Panc1 (cell line): Measurements from ENCODE around the gene COX6A1. TPM values are rescaled to one million over a fixed set of nuclear protein-coding genes. Genes with fewer than 3 reads are reported as not detected.

Source experiments
- ATAC-seq: fragments of 200-7000 bp; cut with Tn5 transposase; 2 replicates; pipeline ENCODE4 v1.9.1; 2020; ENCODE audit warnings: mild to moderate bottlenecking, moderate library complexity
- BruUV-seq: library from RNA; stranded (reverse); fragments of 400-500 nt; replicated peaks from 2 replicates; lab custom pipeline; 2021; lab: Mats Ljungman, UMichigan
- CTCF ChIA-PET: fragments of 300-600 bp; sonication (Branson Sonifier 250); formaldehyde crosslinking; loops from one replicate; lab custom pipeline; 2022; ENCODE audit warnings: antibody characterized with exemption; lab: Charles Lee
- POLR2A ChIA-PET: fragments of 300-600 bp; sonication (Branson Sonifier 250); formaldehyde crosslinking; loops from one replicate; lab custom pipeline; 2022; ENCODE audit warnings: antibody characterized with exemption; lab: Charles Lee
- DNase-seq: peaks from one replicate; pipeline ENCODE4 v3.0.0-alpha.2; 2010; ENCODE audit warnings: low read depth, low spot score
- H3K27ac ChIP-seq: 2 replicates; pipeline ENCODE4 v1.5.1; 2011; ENCODE audit warnings: mild to moderate bottlenecking, low read length, inconsistent platforms
- H3K27me3 ChIP-seq: fragments of 200-500 bp; sonication (Bioruptor generic); 2 replicates; pipeline ENCODE4 v1.6.0; 2014; ENCODE audit warnings: low read length, inconsistent platforms; ENCODE audit not compliant: control insufficient read depth, insufficient read depth
- H3K36me3 ChIP-seq: fragments of 200-500 bp; sonication (Bioruptor generic); 2 replicates; pipeline ENCODE4 v1.5.1; 2014; ENCODE audit warnings: inconsistent platforms, mild to moderate bottlenecking, low read length, moderate library complexity; ENCODE audit not compliant: control insufficient read depth, insufficient read depth
- H3K4me1 ChIP-seq: 2 replicates; pipeline ENCODE4 v1.5.1; 2011; ENCODE audit warnings: inconsistent platforms, mild to moderate bottlenecking, low read length, moderate library complexity; ENCODE audit not compliant: control insufficient read depth, insufficient read depth
- H3K4me3 ChIP-seq, 2 experiments: 2 replicates each; pipeline ENCODE4 v1.5.1; 2011 to 2012; ENCODE audit warnings: low read depth in 2 of 2, low read length in 2 of 2, mild to moderate bottlenecking in 2 of 2, inconsistent platforms in 1 of 2, moderate library complexity in 1 of 2
- H3K9me3 ChIP-seq: fragments of 200-500 bp; sonication (Bioruptor generic); 2 replicates; pipeline ENCODE4 v1.5.1; 2014; ENCODE audit warnings: low read depth, mild to moderate bottlenecking, inconsistent platforms, low read length, moderate library complexity; ENCODE audit not compliant: control insufficient read depth, insufficient read depth
- POLR2AphosphoS5 ChIP-seq: IDR thresholded peaks from 2 replicates; pipeline ENCODE4 v1.6.1; 2012; ENCODE audit warnings: mild to moderate bottlenecking, low read depth, low read length, moderate library complexity
- SIN3A ChIP-seq: IDR thresholded peaks from 2 replicates; pipeline ENCODE4 v1.6.1; 2012; ENCODE audit warnings: low read depth, mild to moderate bottlenecking, low read length, moderate library complexity, borderline replicate concordance; ENCODE audit not compliant: insufficient read depth
- TCF7L2 ChIP-seq: IDR thresholded peaks from 2 replicates; pipeline ENCODE4 v1.6.1; 2011; ENCODE audit warnings: mild to moderate bottlenecking, low read depth, low read length, inconsistent platforms
- in situ Hi-C: cut with HindIII; loops from 2 replicates; pipeline ENCODE4 v1.10.0; 2016; ENCODE audit warnings: low sequenced_read_pairs, low pct_unique_long_range_greater_than_20kb
- intact Hi-C: fragments of 100-400 bp; cut with micrococcal nuclease; formaldehyde crosslinking; loops from one replicate; pipeline ENCODE4 v1.10.0; 2022; ENCODE audit not compliant: unreplicated experiment
- total RNA-seq: library from RNA; stranded (reverse); gene quantifications from one replicate; pipeline ENCODE4 v1.2.1, GENCODE V29; 2021; ENCODE audit not compliant: unreplicated experiment
- TF ChIP-seq, protein P1 (sequence below): fragments of 450-650 bp; IDR thresholded peaks from 2 replicates; pipeline ENCODE4 v1.5.1; 2017; ENCODE audit warnings: mild to moderate bottlenecking
- TF ChIP-seq, protein P2 (sequence below), 2 experiments: IDR thresholded peaks; 2 replicates each; pipeline ENCODE4 v1.6.1; 2011 to 2012; ENCODE audit warnings: low read depth in 2 of 2, control low read depth in 1 of 2, low read length in 1 of 2, mild to moderate bottlenecking in 1 of 2, moderate library complexity in 1 of 2; ENCODE audit not compliant: insufficient read depth in 1 of 2

Gene COX6A1
- total RNA-seq, 1 experiment from 2014 or later: 557 TPM

DNA sequence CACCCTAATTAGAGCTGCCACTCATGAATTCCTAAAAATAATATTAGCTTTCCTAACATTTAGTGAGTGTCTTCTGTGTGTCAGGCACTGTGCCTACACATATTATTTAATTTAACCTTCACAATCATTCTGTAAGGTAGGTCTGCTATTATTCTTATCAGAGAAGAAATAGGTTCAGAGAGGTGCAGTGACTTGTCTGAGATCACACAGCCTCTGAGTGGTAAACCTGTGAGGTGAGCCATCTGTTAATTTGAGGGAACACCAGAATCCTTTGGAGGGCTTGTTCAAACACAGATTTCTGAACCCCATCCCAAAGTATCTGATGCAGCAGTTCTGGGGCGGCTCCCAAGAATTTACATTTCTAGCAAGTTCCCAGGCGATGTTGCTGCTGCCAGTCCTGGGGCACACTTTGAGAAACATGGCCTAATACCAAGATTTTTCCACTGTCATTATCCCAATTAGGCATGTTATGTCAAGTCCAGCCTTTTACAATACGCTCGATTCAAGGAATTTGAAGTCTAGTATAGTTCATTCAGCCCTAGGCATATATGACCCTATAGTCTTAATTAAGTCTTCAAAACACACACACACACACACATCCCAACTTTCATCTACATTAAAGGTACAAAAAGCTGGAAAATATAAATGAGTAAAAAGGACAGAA lies 19.9 kb upstream of the COX6A1 start:
- TF ChIP-seq, protein P1, sequence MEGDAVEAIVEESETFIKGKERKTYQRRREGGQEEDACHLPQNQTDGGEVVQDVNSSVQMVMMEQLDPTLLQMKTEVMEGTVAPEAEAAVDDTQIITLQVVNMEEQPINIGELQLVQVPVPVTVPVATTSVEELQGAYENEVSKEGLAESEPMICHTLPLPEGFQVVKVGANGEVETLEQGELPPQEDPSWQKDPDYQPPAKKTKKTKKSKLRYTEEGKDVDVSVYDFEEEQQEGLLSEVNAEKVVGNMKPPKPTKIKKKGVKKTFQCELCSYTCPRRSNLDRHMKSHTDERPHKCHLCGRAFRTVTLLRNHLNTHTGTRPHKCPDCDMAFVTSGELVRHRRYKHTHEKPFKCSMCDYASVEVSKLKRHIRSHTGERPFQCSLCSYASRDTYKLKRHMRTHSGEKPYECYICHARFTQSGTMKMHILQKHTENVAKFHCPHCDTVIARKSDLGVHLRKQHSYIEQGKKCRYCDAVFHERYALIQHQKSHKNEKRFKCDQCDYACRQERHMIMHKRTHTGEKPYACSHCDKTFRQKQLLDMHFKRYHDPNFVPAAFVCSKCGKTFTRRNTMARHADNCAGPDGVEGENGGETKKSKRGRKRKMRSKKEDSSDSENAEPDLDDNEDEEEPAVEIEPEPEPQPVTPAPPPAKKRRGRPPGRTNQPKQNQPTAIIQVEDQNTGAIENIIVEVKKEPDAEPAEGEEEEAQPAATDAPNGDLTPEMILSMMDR: no peak
- TF ChIP-seq TCF7L2 (no peak), POLR2AphosphoS5 (no peak), SIN3A (no peak)
- TF ChIP-seq, protein P2, sequence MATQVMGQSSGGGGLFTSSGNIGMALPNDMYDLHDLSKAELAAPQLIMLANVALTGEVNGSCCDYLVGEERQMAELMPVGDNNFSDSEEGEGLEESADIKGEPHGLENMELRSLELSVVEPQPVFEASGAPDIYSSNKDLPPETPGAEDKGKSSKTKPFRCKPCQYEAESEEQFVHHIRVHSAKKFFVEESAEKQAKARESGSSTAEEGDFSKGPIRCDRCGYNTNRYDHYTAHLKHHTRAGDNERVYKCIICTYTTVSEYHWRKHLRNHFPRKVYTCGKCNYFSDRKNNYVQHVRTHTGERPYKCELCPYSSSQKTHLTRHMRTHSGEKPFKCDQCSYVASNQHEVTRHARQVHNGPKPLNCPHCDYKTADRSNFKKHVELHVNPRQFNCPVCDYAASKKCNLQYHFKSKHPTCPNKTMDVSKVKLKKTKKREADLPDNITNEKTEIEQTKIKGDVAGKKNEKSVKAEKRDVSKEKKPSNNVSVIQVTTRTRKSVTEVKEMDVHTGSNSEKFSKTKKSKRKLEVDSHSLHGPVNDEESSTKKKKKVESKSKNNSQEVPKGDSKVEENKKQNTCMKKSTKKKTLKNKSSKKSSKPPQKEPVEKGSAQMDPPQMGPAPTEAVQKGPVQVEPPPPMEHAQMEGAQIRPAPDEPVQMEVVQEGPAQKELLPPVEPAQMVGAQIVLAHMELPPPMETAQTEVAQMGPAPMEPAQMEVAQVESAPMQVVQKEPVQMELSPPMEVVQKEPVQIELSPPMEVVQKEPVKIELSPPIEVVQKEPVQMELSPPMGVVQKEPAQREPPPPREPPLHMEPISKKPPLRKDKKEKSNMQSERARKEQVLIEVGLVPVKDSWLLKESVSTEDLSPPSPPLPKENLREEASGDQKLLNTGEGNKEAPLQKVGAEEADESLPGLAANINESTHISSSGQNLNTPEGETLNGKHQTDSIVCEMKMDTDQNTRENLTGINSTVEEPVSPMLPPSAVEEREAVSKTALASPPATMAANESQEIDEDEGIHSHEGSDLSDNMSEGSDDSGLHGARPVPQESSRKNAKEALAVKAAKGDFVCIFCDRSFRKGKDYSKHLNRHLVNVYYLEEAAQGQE (IDR thresholded peaks at IDR 0.05; ENCODE audit: insufficient read depth in 1 of 2, low read depth in 2 of 2, low read length in 1 of 2): no peak
- Histone ChIP-seq H3K27ac (no peak overlapping the region), H3K36me3 (no peaks in the 10 kb centered on the region), H3K4me3 (no peak overlapping the region), H3K9me3 (no peaks in the 10 kb centered on the region), H3K27me3 (no peaks in the 10 kb centered on the region), H3K4me1 (no peaks in the 10 kb centered on the region)
- in situ Hi-C loops: no loop called here
- DNase-seq (no peak), ATAC-seq (no peak)
- intact Hi-C loops: no loop called here
- CTCF ChIA-PET: no interaction called here
- POLR2A ChIA-PET: interaction anchor here (0.6 kb wide), 1 partner anchor 127 kb away, joined by 14 read pairs; the partner anchor contains the start of gene RNU4-2
- BruUV-seq: no TSS peak

DNA sequence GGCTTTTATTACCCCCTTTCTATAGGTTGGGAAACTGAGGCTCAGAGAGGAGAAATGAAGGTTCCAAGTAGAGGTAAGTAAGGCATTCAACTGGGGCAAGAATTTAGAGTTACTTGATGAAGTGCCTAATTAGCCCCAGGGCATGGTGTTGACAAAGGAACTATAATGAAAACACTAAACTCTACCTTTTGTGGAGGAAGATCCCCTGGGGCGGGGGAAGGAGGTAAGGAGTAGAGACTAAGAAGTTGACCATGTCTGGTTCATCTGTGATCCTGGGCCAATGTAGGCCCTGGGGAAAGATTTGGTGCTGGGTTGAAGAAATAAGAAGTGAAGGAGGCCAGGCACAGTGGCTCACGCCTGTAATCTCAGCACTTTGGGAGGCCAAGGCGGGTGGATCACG lies 16.2 kb upstream of the COX6A1 start:
- H3K36me3 ChIP-seq: no peaks in the 10 kb centered on the region
- CTCF ChIA-PET: no interaction called here
- intact Hi-C loops: no loop called here
- in situ Hi-C loops: no loop called here
- H3K27me3 ChIP-seq: no peaks in the 10 kb centered on the region
- DNase-seq (no peak), ATAC-seq (no peak)
- H3K27ac ChIP-seq: no peak overlapping the region
- no peaks in the 10 kb centered on the region for H3K4me1 ChIP-seq
- no peaks in the 10 kb centered on the region for H3K9me3 ChIP-seq
- TF ChIP-seq, protein P1: no peak
- TF ChIP-seq, protein P2 (IDR thresholded peaks at IDR 0.05; ENCODE audit: insufficient read depth in 1 of 2, low read depth in 2 of 2, low read length in 1 of 2): no peak
- TF ChIP-seq TCF7L2 (no peak), SIN3A (no peak), POLR2AphosphoS5 (no peak)
- POLR2A ChIA-PET: interaction anchor here (0.6 kb wide), 1 partner anchor 130 kb away, joined by 5 read pairs; the partner anchor contains the start of gene RNU4-2
- BruUV-seq: no TSS peak
- no peak overlapping the region for H3K4me3 ChIP-seq
